GM23338 (cell line): Measurements from ENCODE around the gene MUC21. TPM values are rescaled to one million over a fixed set of nuclear protein-coding genes. Genes with fewer than 3 reads are reported as not detected.
A peak's percentile ranks its signal among the peaks of the same experiment; 100 is the strongest.

Experiments
- ATAC-seq: fragments of 200-7000 bp; cut with Tn5 transposase; 3 replicates; pipeline ENCODE4 v1.9.1; 2020
- DNase-seq: peaks from one replicate; pipeline ENCODE4 v3.0.0-alpha.2; 2015; ENCODE audit warnings: low spot score
- H2AFZ ChIP-seq: fragments of 200-600 bp; sonication (generic); 2 replicates; pipeline ENCODE4 v1.8.0; 2016; ENCODE audit warnings: antibody characterized with exemption, mild to moderate bottlenecking, moderate library complexity
- H3F3A ChIP-seq: fragments of 200-600 bp; sonication (generic); replicated peaks from 2 replicates; pipeline ENCODE4 v1.8.0; 2017; ENCODE audit warnings: antibody characterized with exemption, mixed run types, low read depth
- H3K27ac ChIP-seq: fragments of 200-600 bp; sonication (generic); 2 replicates; pipeline ENCODE4 v1.6.1; 2016; ENCODE audit warnings: low read depth
- H3K27me3 ChIP-seq: fragments of 200-600 bp; sonication (generic); 2 replicates; pipeline ENCODE4 v1.8.0; 2016; ENCODE audit warnings: mild to moderate bottlenecking, mixed run types, moderate library complexity; ENCODE audit not compliant: insufficient read depth
- H3K36me3 ChIP-seq: fragments of 200-600 bp; sonication (generic); 2 replicates; pipeline ENCODE4 v1.8.0; 2016; ENCODE audit warnings: mild to moderate bottlenecking; ENCODE audit not compliant: insufficient read depth
- H3K4me1 ChIP-seq: fragments of 200-600 bp; sonication (generic); 2 replicates; pipeline ENCODE4 v1.8.0; 2016; ENCODE audit warnings: mild to moderate bottlenecking, moderate library complexity; ENCODE audit not compliant: insufficient read depth
- H3K4me2 ChIP-seq: fragments of 200-600 bp; sonication (generic); 2 replicates; pipeline ENCODE4 v1.7.1; 2017; ENCODE audit warnings: mixed run types
- H3K4me3 ChIP-seq: fragments of 200-600 bp; sonication (generic); 2 replicates; pipeline ENCODE4 v1.6.1; 2016; ENCODE audit warnings: mixed run types
- H3K79me2 ChIP-seq: fragments of 200-600 bp; sonication (generic); replicated peaks from 2 replicates; pipeline ENCODE4 v1.8.0; 2017; ENCODE audit warnings: mild to moderate bottlenecking; ENCODE audit not compliant: insufficient read depth
- H3K9me2 ChIP-seq: fragments of 200-600 bp; sonication (generic); 2 replicates; pipeline ENCODE4 v1.8.0; 2017; ENCODE audit not compliant: insufficient read depth
- H4K20me1 ChIP-seq: fragments of 200-600 bp; sonication (generic); replicated peaks from 2 replicates; pipeline ENCODE4 v1.8.0; 2017; ENCODE audit warnings: mild to moderate bottlenecking; ENCODE audit not compliant: insufficient read depth
- H3K27ac Mint-ChIP-seq: 2 replicates; pipeline ENCODE4 v1.8.0; 2020; ENCODE audit warnings: inconsistent platforms, mild to moderate bottlenecking, moderate library complexity, mixed read lengths
- H3K27me3 Mint-ChIP-seq: 3 replicates; pipeline ENCODE4 v1.8.0; 2022; ENCODE audit warnings: low read depth, mild to moderate bottlenecking, moderate library complexity, mixed read lengths, inconsistent platforms; ENCODE audit not compliant: insufficient read depth, poor library complexity
- H3K36me3 Mint-ChIP-seq: 3 replicates; pipeline ENCODE4 v1.8.0; 2021; ENCODE audit warnings: low read depth, mild to moderate bottlenecking, inconsistent platforms, moderate library complexity, mixed read lengths
- H3K4me1 Mint-ChIP-seq: 3 replicates; pipeline ENCODE4 v1.8.0; 2020; ENCODE audit warnings: mild to moderate bottlenecking, inconsistent platforms, mixed read lengths
- H3K4me3 Mint-ChIP-seq: 3 replicates; pipeline ENCODE4 v1.8.0; 2021; ENCODE audit warnings: moderate library complexity, mild to moderate bottlenecking, inconsistent platforms, mixed read lengths
- H3K9me3 Mint-ChIP-seq: 3 replicates; pipeline ENCODE4 v1.8.0; 2020; ENCODE audit warnings: moderate library complexity, mild to moderate bottlenecking, inconsistent platforms, mixed read lengths
- CTCF ChIP-seq, 2 experiments: fragments of 200-600 bp in 1 of 2; sonication (generic) in 1 of 2; conservative IDR thresholded peaks; 2 replicates each; pipeline versions ENCODE4 v1.5.1 to v1.6.1; 2016 to 2017; ENCODE audit warnings: antibody characterized with exemption in 2 of 2, low read depth in 2 of 2, mild to moderate bottlenecking in 2 of 2, moderate library complexity in 1 of 2
- EZH2phosphoT487 ChIP-seq: fragments of 200-600 bp; sonication (generic); IDR thresholded peaks from one replicate; pipeline ENCODE4 v1.8.1; 2018; ENCODE audit warnings: antibody characterized with exemption; ENCODE audit not compliant: unreplicated experiment
- POLR2AphosphoS5 ChIP-seq: IDR thresholded peaks from 2 replicates; pipeline ENCODE4 v1.6.1; 2016; ENCODE audit warnings: antibody characterized with exemption, low read depth
- ZNF114 ChIP-seq: fragments of 250-450 bp; sonication (Bioruptor Pico); IDR thresholded peaks from 2 replicates; pipeline ENCODE4 v1.5.0; 2020; ENCODE audit warnings: mild to moderate bottlenecking, moderate library complexity
- ZNF331 ChIP-seq: fragments of 250-450 bp; sonication (Bioruptor Pico); IDR thresholded peaks from 2 replicates; pipeline ENCODE4 v1.5.0; 2020; ENCODE audit warnings: low read depth, mild to moderate bottlenecking, moderate library complexity
- ZNF462 ChIP-seq: fragments of 250-450 bp; sonication (Bioruptor Pico); IDR thresholded peaks from 2 replicates; pipeline ENCODE4 v1.5.0; 2020; ENCODE audit warnings: mild to moderate bottlenecking, moderate library complexity
- polyA plus RNA-seq: library from polyadenylated mRNA; unstranded; fragments of >200 nt; fragmentation: Nextera tagmentation; extraction: Ambion mirVana; gene quantifications from 2 replicates; pipeline ENCODE4 v1.2.1, GENCODE V29; 2016
- total RNA-seq: library from RNA; depleted of rRNA; stranded (reverse); fragments of >200 nt; shearing (Covaris generic); gene quantifications from 2 replicates; pipeline ENCODE4 v1.2.3, GENCODE V29; 2014

MUC21 gene
- total and polyA plus RNA-seq, 2 experiments from 2014 or later = not detected

- TF ChIP-seq ZNF462 (no peak), ZNF331 (CRISPR knock-in tag) (no peak), EZH2phosphoT487 (no peak), ZNF114 (CRISPR knock-in tag) (no peak)
Observed at GRCh38 chr6:30979690-30980089, 3.8 kb upstream of the MUC21 start (continued).

GRCh38 chr6:30981942-30982772 is 1.4 kb upstream of the MUC21 start:
- no peaks in the 10 kb centered on the region; the same call in 2 of the 3 replicates for H3K9me3 Mint-ChIP-seq
- H3K27ac Mint-ChIP-seq = peak overlapping the region; percentile 81
- Histone ChIP-seq H3F3A (no peaks in the 10 kb centered on the region), H3K4me3 (peak overlapping the region; percentile 34; the same call in 1 of the 2 replicates), H3K36me3 (no peaks in the 10 kb centered on the region), H3K4me2 (peak overlapping the region; percentile 60), H3K9me2 (peaks cover 10% of the 10 kb centered on the region; the same call in 1 of the 2 replicates), H3K27ac (no peak overlapping the region), H4K20me1 (no peaks in the 10 kb centered on the region), H3K79me2 (no peaks in the 10 kb centered on the region), H3K27me3 (no peaks in the 10 kb centered on the region), H2AFZ (peak overlapping the region; percentile 58), H3K4me1 (0 out of 2 replicates have a peak, but pooled peaks cover 6% of the 10 kb centered on the region)
- H3K27me3 Mint-ChIP-seq = peaks cover 2% of the 10 kb centered on the region
- peak overlapping the region; percentile 27 for H3K4me3 Mint-ChIP-seq
- H3K36me3 Mint-ChIP-seq = no peaks in the 10 kb centered on the region
- peaks cover 25% of the 10 kb centered on the region for H3K4me1 Mint-ChIP-seq
- peak; percentile 100 for ATAC-seq
- peak; percentile 88 for DNase-seq
- TF ChIP-seq ZNF462 = peak; percentile 69; the same call in 1 of the 2 replicates
- TF ChIP-seq POLR2AphosphoS5 = no peak
- TF ChIP-seq CTCF (conservative IDR thresholded peaks at IDR 0.05; ENCODE audit: low read depth in 2 of 2) = peak; percentile 38 to 40; a peak in 3 of 4 replicates
